Measurements from ENCODE around the gene SNRPD1.

Gene SNRPD1

DNA sequence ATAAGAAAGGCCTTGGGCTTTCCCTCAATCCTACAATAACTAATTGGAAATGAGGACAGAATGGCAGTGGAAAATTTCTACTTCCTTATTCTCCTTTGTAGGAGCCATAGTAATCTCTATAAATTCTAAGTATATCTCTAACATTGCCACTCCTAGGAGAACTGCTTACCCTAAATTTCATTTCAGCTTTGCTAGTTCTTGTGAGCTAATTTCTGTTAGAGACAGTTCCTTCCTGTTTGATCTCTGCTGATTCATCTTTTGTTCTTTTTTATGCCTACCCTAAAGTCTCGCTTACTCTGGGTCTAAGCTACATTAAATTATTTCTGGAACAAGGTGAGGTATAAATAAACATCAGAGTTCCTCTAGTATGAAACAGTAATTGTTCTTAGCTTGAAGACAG is 66.7 kb downstream of the SNRPD1 start:
- no peak overlapping the region for H3K9ac ChIP-seq
- no peak overlapping the region for H3K4me3 ChIP-seq (ENCODE audit: low read depth, low read length)
- peaks cover 3% of the 10 kb centered on the region for H3K4me1 ChIP-seq
- no peak for TF ChIP-seq CTCF (IDR thresholded peaks at IDR 0.05)
- no peaks in the 10 kb centered on the region for H3K79me2 ChIP-seq
- H3K27me3 ChIP-seq (ENCODE audit: control insufficient read depth, insufficient read depth, low read length): no peaks in the 10 kb centered on the region
- no peak overlapping the region for H3K4me2 ChIP-seq (ENCODE audit: low read length)
- no peak overlapping the region for H3K27ac ChIP-seq
- no peaks in the 10 kb centered on the region for H3K36me3 ChIP-seq (ENCODE audit: control insufficient read depth, insufficient read depth, low read length)
- no peak overlapping the region for H2AFZ ChIP-seq
- H3K9me3 ChIP-seq (ENCODE audit: control insufficient read depth, low read length): no peaks in the 10 kb centered on the region

DNA sequence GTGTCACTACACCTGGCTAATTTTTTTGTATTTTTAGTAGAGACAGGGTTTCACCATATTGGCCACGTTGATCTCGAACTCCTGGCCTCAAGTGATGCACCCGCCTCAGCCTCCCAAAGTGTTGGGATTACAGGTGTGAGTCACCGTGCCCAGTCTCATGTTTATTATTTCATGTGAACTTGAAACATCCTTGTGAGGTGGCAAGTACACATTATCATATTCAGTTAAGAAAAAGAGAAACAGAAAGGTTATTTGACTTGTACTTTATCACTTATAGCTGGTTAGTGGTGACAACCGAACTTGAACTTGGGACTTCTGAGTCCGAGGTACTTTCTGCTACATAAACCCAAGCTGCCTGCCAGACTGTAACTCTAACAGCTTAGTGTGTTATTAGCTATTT is 68.0 kb downstream of the SNRPD1 start:
- Histone ChIP-seq H3K27ac (no peak overlapping the region), H3K9me3 (ENCODE audit: control insufficient read depth, low read length) (no peaks in the 10 kb centered on the region), H2AFZ (no peak overlapping the region), H3K4me1 (peaks cover 3% of the 10 kb centered on the region), H3K27me3 (ENCODE audit: control insufficient read depth, insufficient read depth, low read length) (no peaks in the 10 kb centered on the region), H3K36me3 (ENCODE audit: control insufficient read depth, insufficient read depth, low read length) (no peaks in the 10 kb centered on the region), H3K4me3 (ENCODE audit: low read depth, low read length) (no peak overlapping the region), H3K9ac (no peak overlapping the region), H3K79me2 (no peaks in the 10 kb centered on the region), H3K4me2 (ENCODE audit: low read length) (no peak overlapping the region)
- TF ChIP-seq CTCF (IDR thresholded peaks at IDR 0.05): no peak

DNA sequence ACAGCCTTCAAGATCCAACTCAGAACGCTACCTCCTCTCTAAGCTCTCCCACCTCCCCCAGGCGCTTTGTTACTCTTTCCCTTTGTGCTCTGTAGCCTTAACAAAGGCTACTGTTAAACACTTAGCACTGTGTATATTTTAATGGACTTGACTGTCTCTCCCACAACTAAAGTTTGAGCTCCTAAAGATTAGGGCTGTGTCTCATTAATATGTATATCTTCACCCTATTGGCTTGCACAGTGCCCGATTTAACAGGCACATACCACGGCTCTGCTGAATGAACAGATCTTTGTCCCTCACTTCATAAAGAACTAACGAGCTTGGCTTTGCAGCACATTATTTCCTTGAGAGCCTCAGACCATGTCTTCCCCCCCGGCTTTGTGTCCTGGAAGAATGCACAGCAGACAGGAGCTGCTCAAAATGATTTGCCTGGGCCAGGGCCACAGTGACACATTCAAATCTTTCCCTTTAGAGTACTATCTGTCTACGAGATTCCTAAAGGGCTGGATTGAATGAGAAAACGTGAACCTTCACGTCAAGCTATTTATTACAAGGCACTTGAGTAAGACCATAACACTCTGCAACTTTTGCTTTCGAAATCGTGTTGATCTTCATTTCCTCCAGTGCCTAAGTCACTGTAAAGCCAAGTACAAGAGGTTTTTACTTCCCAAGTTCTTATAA is 70.4 kb downstream of the SNRPD1 start:
- Histone ChIP-seq H3K4me3 (ENCODE audit: low read depth, low read length) (no peak overlapping the region), H3K27ac (peak overlapping the region; percentile 21), H3K79me2 (no peaks in the 10 kb centered on the region), H3K4me2 (ENCODE audit: low read length) (no peak overlapping the region), H3K4me1 (peaks cover 5% of the 10 kb centered on the region), H2AFZ (peak overlapping the region; percentile 66), H3K27me3 (ENCODE audit: control insufficient read depth, insufficient read depth, low read length) (no peaks in the 10 kb centered on the region), H3K36me3 (ENCODE audit: control insufficient read depth, insufficient read depth, low read length) (no peaks in the 10 kb centered on the region), H3K9ac (no peak overlapping the region), H3K9me3 (ENCODE audit: control insufficient read depth, low read length) (no peaks in the 10 kb centered on the region)
- no peak for TF ChIP-seq CTCF (IDR thresholded peaks at IDR 0.05)
